HL-60 (cell line): ENCODE results near the gene DTX2.
"Not testable (repeated sequence)": the region's sequence is repeated elsewhere in the genome, so short reads cannot be mapped to it uniquely, and the experiment has no call there.

ENCODE experiments used
- DNase-seq, 2 experiments: peaks; one replicate each; pipeline ENCODE4 v3.0.0-alpha.2; 2010 to 2020; ENCODE audit warnings: low read depth in 1 of 2, low spot score in 1 of 2
- H3K27ac ChIP-seq: fragments of 250-450 bp; sonication (Bioruptor Pico); replicated peaks from 2 replicates; pipeline ENCODE4 v1.5.1; 2020; ENCODE audit warnings: mild to moderate bottlenecking, moderate library complexity
- H3K27me3 ChIP-seq: fragments of 250-450 bp; sonication (Bioruptor Pico); 2 replicates; pipeline ENCODE4 v1.5.1; 2021; ENCODE audit warnings: mild to moderate bottlenecking, moderate library complexity; ENCODE audit not compliant: insufficient read depth, poor library complexity, severe bottlenecking
- H3K4me3 ChIP-seq: replicated peaks from 2 replicates; pipeline ENCODE4 v1.5.1; 2011; ENCODE audit warnings: mild to moderate bottlenecking, control low read depth, low read length; ENCODE audit not compliant: insufficient read depth
- GABPA ChIP-seq: IDR thresholded peaks from 2 replicates; pipeline ENCODE4 v1.6.1; 2012; ENCODE audit warnings: low read depth
- POLR2AphosphoS5 ChIP-seq: IDR thresholded peaks from 2 replicates; pipeline ENCODE4 v1.6.1; 2012; ENCODE audit warnings: low read depth
- SPI1 ChIP-seq: IDR thresholded peaks from 2 replicates; pipeline ENCODE4 v1.6.1; 2012; ENCODE audit warnings: low read depth, mild to moderate bottlenecking, borderline replicate concordance
- TF ChIP-seq, protein P1 (sequence below): IDR thresholded peaks from one replicate; pipeline ENCODE4 v1.5.1; 2011; ENCODE audit warnings: low read length, control low read depth, inconsistent platforms; ENCODE audit not compliant: insufficient read depth
- TF ChIP-seq, protein P2 (sequence below): IDR thresholded peaks from 2 replicates; pipeline ENCODE4 v1.6.1; 2012; ENCODE audit warnings: low read depth; ENCODE audit not compliant: insufficient replicate concordance

The DTX2 gene

DNA sequence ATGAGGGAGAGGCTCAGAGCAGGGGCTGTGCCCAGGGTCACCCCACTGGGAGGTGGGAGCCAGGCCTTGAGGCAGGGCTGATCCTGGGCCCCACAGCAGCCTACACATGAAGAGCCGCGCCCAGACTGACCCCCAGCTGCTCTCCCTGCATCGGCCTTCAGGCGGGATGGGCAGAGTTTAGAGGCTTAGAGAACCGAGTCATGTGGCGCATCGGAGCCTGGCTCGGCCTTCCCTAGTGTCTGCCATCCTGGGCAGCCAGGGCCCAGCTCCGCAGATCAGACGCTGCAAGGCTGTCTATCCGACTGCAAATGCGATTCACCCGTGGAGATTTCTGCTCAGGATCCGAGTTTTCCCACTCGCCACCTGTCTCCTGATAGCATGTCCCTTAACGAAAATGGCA lies 41.3 kb downstream of the DTX2 start:
- H3K4me3 ChIP-seq, DNase-seq, H3K27ac ChIP-seq, H3K27me3 ChIP-seq: not testable (repeated sequence)

DNA sequence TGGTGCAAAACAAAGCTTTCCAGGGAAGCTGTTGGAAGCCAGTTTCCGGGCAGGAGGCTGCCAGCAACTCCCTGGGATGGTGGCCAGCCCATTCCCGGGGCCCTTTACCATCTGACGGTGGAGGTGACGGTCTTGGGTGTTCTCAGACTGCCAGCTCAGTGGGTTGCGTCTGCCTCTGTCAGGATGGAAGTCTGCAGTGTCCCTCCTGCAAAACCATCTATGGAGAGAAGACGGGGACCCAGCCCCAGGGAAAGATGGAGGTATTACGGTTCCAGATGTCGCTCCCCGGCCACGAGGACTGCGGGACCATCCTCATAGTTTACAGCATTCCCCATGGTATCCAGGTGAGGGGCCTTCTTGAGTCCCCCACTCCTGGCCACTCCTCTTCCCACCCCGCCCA lies 41.7 kb downstream of the DTX2 start:
- H3K4me3 ChIP-seq, H3K27ac ChIP-seq, H3K27me3 ChIP-seq, DNase-seq: not testable (repeated sequence)

DNA sequence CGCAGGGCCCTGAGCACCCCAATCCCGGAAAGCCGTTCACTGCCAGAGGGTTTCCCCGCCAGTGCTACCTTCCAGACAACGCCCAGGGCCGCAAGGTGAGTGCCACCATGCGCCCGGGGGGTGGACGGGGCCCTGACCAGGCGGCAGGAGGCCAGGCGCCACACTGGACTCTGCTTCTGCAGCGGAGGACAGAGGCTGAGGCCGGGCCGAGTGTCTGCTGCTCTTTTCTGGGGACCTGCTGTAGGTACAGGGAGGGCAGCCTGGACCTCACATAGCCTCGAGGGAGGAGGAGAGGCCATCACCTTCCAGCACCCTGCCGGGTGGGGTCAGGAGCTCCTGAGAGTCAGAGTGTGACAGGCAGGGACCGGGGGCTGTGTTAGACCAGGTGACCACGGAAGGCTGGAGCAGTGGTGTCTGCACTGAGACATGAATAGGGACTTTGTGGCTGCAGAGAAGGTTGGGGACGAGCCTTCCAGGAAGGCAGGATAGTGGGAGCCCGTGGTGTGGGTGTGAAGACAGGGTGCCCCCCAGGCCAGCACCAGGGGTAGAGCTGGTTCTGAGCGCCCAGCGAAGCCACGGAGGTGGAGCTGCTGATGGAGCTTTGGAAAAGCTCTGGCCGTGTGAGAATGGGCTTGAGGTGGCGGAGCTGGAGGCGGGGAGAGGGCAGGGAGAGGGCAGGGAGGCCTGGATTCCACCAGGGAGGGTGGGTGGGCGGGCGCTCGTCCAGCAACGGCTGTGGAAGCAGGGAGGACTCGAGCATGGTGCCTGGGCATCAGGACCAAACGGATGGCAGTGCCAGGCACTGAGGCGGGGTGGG lies 43.0 kb downstream of the DTX2 start:
- not testable (repeated sequence) for H3K4me3 ChIP-seq, H3K27ac ChIP-seq, DNase-seq, H3K27me3 ChIP-seq

DNA sequence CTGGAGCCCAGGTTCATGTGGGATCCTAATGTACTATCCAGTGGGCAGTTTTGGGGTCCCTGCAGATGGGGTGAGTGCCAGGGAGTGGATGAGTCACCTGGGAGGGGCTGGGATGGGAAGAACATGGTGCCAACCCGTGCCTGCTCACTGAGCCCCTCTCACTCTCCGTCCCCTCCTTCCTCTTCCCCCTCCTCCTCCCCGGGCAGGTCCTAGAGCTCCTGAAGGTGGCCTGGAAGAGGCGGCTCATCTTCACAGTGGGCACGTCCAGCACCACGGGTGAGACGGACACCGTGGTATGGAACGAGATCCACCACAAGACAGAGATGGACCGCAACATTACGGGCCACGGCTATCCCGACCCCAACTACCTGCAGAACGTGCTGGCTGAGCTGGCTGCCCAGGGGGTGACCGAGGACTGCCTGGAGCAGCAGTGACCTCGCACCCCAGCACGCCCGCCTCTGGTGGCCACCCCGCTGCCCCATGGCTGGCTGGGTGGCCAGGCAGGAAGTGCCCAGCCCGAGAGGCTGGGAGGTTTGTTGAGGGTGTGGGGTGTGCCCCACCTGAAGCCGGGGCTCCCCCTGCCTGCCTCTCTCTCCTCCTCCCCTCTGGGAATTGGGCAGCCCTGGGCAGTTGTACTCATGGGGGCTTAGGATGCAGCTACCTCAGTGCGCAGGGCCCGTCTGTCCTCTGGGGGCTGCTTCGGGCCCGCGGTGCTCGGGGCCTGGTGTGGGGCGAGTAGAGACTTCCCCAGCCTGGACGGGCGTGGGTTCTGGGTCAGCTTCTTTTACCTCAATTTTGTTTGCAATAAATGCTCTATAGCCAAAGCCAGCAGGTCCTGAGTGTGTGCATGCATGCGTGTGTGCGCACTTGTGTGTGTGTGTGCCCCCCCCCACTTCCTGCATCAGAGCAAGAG lies 43.9 kb downstream of the DTX2 start:
- no peak overlapping the region for H3K27ac ChIP-seq
- H3K4me3 ChIP-seq: no peak overlapping the region
- H3K27me3 ChIP-seq: no peaks in the 10 kb centered on the region
- no peak for DNase-seq
- TF ChIP-seq POLR2AphosphoS5 (no peak), SPI1 (no peak), GABPA (no peak)
- TF ChIP-seq, protein P1, sequence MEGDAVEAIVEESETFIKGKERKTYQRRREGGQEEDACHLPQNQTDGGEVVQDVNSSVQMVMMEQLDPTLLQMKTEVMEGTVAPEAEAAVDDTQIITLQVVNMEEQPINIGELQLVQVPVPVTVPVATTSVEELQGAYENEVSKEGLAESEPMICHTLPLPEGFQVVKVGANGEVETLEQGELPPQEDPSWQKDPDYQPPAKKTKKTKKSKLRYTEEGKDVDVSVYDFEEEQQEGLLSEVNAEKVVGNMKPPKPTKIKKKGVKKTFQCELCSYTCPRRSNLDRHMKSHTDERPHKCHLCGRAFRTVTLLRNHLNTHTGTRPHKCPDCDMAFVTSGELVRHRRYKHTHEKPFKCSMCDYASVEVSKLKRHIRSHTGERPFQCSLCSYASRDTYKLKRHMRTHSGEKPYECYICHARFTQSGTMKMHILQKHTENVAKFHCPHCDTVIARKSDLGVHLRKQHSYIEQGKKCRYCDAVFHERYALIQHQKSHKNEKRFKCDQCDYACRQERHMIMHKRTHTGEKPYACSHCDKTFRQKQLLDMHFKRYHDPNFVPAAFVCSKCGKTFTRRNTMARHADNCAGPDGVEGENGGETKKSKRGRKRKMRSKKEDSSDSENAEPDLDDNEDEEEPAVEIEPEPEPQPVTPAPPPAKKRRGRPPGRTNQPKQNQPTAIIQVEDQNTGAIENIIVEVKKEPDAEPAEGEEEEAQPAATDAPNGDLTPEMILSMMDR: no peak
- TF ChIP-seq, protein P2, sequence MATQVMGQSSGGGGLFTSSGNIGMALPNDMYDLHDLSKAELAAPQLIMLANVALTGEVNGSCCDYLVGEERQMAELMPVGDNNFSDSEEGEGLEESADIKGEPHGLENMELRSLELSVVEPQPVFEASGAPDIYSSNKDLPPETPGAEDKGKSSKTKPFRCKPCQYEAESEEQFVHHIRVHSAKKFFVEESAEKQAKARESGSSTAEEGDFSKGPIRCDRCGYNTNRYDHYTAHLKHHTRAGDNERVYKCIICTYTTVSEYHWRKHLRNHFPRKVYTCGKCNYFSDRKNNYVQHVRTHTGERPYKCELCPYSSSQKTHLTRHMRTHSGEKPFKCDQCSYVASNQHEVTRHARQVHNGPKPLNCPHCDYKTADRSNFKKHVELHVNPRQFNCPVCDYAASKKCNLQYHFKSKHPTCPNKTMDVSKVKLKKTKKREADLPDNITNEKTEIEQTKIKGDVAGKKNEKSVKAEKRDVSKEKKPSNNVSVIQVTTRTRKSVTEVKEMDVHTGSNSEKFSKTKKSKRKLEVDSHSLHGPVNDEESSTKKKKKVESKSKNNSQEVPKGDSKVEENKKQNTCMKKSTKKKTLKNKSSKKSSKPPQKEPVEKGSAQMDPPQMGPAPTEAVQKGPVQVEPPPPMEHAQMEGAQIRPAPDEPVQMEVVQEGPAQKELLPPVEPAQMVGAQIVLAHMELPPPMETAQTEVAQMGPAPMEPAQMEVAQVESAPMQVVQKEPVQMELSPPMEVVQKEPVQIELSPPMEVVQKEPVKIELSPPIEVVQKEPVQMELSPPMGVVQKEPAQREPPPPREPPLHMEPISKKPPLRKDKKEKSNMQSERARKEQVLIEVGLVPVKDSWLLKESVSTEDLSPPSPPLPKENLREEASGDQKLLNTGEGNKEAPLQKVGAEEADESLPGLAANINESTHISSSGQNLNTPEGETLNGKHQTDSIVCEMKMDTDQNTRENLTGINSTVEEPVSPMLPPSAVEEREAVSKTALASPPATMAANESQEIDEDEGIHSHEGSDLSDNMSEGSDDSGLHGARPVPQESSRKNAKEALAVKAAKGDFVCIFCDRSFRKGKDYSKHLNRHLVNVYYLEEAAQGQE: no peak

DNA sequence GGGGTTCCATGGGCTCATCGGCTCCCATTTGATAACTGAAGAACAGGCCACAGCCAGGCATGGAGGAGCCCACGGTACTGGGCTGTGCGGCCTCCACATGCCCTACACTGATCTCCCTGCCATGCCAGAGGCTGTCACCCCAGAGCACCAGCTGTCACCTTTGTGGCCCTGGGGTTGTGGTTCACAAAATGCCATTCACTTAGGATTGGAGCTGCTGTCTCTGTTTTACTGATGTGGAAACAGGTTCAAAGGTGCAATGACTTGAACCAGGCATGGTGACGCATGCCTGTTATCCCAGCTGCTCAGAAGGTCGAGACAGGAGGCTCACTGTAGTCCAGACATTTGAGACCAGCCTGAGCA lies 44.6 kb downstream of the DTX2 start:
- no peak for DNase-seq
- Histone ChIP-seq H3K27me3 (no peaks in the 10 kb centered on the region), H3K4me3 (no peak overlapping the region), H3K27ac (no peak overlapping the region)
- TF ChIP-seq POLR2AphosphoS5 (no peak), GABPA (no peak), SPI1 (no peak)
- TF ChIP-seq, protein P1: no peak
- TF ChIP-seq, protein P2: no peak

DNA sequence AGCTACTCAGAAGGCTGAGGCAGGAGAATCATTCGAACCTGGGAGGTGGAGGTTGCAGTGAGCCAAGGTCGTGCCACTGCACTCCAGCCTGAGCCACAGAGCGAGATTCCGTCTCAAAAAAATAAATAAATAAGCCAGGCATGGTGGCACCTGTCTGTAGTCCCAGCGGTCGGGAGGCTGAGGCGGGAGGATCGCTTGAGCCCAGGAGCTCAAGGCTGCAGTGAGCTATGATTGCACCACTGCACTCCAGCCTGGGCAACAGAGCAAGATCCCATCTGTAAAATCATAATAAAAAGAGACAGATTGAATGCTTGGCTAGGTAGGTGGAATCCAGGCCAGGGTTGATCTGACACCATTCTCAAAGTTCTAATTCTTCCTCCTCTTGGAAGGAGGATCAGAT lies 45.1 kb downstream of the DTX2 start:
- H3K4me3 ChIP-seq, DNase-seq, H3K27ac ChIP-seq, H3K27me3 ChIP-seq: not testable (repeated sequence)
